ENCODE data around the gene FIGN. TPM values are rescaled to one million over a fixed set of nuclear protein-coding genes. Genes with fewer than 3 reads are reported as not detected.

Gene FIGN
- total RNA-seq, 3 donors from 2014 or later: not detected

DNA sequence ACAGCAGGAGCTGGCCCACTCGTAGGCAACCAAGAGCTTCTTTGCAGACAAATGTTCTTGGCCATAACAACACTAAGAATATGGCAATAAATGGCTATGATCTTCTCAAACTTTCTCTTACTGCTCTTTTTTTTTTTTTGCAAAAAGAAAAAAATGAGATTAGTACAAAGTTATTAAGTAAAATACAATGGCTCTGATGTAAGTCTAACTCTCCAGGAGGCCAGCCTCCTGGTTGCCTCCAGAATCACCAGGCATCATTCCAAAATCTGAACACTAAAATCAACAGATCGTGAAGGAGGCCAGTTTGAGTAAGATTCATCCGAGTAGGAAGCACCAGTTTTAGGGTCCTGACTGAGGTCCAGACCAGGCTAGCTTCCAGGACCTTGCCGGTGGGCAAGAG, 20.8 kb upstream of the FIGN start:
- H3K4me3 Mint-ChIP-seq: no peak overlapping the region
- no peaks in the 10 kb centered on the region for H3K27me3 Mint-ChIP-seq (ENCODE audit: low read depth)
- no peak for ATAC-seq

DNA sequence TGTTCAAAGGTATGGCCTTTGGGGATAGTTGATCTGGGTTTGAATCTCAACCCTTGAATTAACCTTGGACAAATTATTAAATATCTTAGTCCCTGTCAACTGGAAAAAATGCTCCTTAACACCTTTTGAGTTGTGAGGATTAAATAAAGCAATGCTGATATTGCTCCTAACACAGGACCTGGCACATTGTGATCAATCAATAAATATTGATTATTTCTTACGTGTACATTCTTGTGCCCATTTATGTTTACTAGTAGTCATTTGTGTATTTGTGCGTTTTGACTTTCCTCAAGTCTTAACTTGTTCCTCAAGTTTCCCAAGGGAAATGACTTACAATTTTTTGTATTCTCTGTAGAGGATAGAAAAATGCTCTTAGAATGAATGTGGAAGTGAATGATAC, 19.6 kb upstream of the FIGN start:
- ATAC-seq (no peak), DNase-seq (no peak)
- Mint-ChIP-seq H3K4me3 (no peak overlapping the region), H3K27me3 (ENCODE audit: low read depth) (no peaks in the 10 kb centered on the region), H3K36me3 (ENCODE audit: insufficient read depth) (no peaks in the 10 kb centered on the region), H3K4me1 (ENCODE audit: low read depth) (no peaks in the 10 kb centered on the region), H3K9me3 (peaks cover 7% of the 10 kb centered on the region)

More for the DNA sequence above, 20.8 kb upstream of the FIGN start:
- Mint-ChIP-seq H3K9me3 (peaks cover 7% of the 10 kb centered on the region), H3K36me3 (ENCODE audit: insufficient read depth) (no peaks in the 10 kb centered on the region), H3K4me1 (ENCODE audit: low read depth) (no peaks in the 10 kb centered on the region)
- DNase-seq: no peak

DNA sequence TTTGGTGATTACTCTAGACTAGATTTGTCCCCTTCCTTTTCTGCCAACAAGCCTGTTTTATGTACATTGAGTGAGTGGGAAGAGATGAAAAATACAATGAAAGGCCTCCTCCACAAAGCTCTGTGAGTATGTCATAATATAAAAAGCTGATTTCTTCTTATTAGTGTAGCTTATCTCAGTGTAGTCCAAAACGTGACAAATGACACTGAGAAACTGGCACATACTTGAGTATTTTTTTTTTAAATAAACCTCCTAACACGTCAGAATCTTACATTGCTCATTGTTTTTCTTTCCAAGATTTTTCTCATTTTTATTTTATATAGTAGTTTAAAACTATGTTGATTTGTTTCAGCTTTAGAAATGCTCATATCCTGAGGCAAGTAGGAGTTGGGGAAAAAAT, 17.9 kb upstream of the FIGN start:
- ATAC-seq (no peak), DNase-seq (no peak)
- Mint-ChIP-seq H3K36me3 (ENCODE audit: insufficient read depth) (no peaks in the 10 kb centered on the region), H3K9me3 (peaks cover 7% of the 10 kb centered on the region), H3K27me3 (ENCODE audit: low read depth) (no peaks in the 10 kb centered on the region), H3K4me3 (no peak overlapping the region), H3K4me1 (ENCODE audit: low read depth) (no peaks in the 10 kb centered on the region)

DNA sequence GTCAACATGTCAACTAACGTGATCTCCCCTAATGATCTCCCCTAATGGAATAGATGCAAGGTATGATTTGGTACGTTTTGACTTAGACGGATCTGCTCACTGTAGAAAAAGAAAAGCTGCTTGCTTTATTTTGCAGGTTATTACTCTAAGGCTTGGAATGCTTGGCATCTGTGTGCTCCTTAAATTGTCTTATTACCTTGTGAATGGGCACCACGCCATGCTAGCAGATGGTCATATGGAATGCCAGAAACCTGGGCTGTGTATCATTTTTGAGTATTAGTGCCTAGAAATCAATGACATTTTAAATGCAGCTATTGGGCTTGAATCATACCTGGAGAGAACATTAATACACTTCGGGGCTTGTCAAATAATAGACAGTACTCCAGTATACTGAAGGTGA, 16.5 kb upstream of the FIGN start:
- Mint-ChIP-seq H3K4me3 (no peak overlapping the region), H3K4me1 (ENCODE audit: low read depth) (no peaks in the 10 kb centered on the region), H3K36me3 (ENCODE audit: insufficient read depth) (no peaks in the 10 kb centered on the region), H3K27me3 (ENCODE audit: low read depth) (no peaks in the 10 kb centered on the region), H3K9me3 (peaks cover 7% of the 10 kb centered on the region)
- no peak for DNase-seq
- no peak for ATAC-seq

DNA sequence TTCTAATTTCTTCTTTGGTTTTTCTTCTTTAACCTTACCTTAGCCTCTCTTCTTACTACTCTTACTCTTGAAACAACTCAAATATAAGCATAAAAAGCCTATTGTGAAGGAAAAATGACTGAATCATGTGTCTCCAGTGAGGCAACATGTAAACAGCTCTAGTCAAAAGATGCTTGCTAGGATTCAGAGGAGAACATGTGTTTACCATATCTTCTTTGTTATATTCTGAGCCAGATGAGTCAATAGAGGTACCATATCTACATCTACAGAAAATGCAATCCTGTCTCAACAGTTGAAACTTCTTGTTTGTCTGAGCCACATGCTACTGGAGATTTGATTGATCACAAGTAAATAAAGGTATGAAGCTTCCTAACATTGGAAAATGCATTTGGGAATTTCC, 15.9 kb upstream of the FIGN start:
- H3K9me3 Mint-ChIP-seq: peaks cover 7% of the 10 kb centered on the region
- H3K4me1 Mint-ChIP-seq (ENCODE audit: low read depth): no peaks in the 10 kb centered on the region
- DNase-seq: no peak
- no peak for ATAC-seq
- H3K4me3 Mint-ChIP-seq: no peak overlapping the region
- H3K27me3 Mint-ChIP-seq (ENCODE audit: low read depth): no peaks in the 10 kb centered on the region
- H3K36me3 Mint-ChIP-seq (ENCODE audit: insufficient read depth): no peaks in the 10 kb centered on the region

DNA sequence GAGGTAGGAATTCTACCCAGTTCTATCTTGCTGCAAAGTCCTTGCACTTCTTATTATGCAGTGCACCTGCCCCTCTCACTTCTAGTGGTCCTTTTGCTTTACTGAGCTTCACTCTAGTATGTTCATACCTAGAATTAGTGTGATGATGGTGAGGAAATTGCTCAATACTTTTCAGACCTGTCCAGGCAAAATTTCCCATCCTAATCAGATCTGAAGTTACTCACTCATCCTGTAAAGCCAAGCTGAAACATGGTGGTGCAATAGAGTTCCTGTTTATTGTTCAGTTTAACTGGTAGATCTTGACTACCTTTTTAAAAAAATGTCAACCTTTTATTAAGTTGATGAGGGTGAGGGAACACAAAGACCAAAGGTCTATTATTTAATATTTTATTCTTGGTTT, 12.6 kb upstream of the FIGN start:
- Mint-ChIP-seq H3K4me3 (no peak overlapping the region), H3K4me1 (ENCODE audit: low read depth) (no peaks in the 10 kb centered on the region), H3K9me3 (peaks cover 7% of the 10 kb centered on the region), H3K36me3 (ENCODE audit: insufficient read depth) (no peaks in the 10 kb centered on the region), H3K27me3 (ENCODE audit: low read depth) (no peaks in the 10 kb centered on the region)
- DNase-seq: no peak
- ATAC-seq: no peak

DNA sequence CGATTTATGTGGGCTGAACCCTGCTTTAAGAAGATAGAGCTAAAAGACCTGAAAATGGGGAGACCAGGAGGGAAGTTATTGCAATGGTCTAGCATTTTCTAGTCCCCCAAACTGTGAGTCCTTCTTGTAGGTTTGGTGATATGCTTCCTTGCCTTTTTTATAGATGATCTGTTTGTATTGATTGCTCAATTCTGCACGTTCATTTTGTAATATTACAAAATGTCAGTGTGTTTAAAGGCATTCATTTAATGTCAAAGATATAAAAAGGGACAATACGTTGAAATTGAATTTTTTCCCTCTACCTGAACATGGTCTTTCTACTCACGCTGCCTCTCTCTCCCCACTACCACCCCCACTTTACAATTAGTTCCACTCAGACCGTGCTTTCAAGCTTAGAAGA, 5.6 kb upstream of the FIGN start:
- Mint-ChIP-seq H3K4me3 (no peak overlapping the region), H3K27me3 (ENCODE audit: low read depth) (peaks cover 6% of the 10 kb centered on the region), H3K9me3 (peaks cover 7% of the 10 kb centered on the region), H3K36me3 (ENCODE audit: insufficient read depth) (no peaks in the 10 kb centered on the region), H3K4me1 (ENCODE audit: low read depth) (no peaks in the 10 kb centered on the region)
- DNase-seq: no peak
- ATAC-seq: no peak

DNA sequence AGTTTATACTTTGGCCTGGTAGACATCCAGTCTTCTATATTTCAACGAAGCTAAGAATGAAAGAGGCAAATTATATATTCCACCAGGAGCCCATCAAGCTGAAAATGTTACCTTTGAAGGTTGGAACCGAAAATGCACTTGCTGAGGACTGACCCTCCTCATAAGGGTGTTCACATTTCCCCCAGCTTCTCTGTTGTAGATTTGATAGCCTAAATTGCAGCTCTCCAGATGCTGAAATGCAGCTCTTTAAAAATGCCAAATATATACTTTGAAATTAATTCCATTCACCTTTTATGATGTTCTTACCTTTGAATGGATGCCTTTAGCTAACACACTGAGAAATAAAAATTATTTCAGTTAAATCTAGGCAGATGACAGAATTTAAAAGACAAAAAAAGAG, 1.8 kb upstream of the FIGN start:
- Mint-ChIP-seq H3K4me3 (no peak overlapping the region), H3K9me3 (peaks cover 11% of the 10 kb centered on the region), H3K27me3 (ENCODE audit: low read depth) (peaks cover 18% of the 10 kb centered on the region), H3K4me1 (ENCODE audit: low read depth) (peaks cover 3% of the 10 kb centered on the region), H3K36me3 (ENCODE audit: insufficient read depth) (no peaks in the 10 kb centered on the region)
- ATAC-seq: no peak
- no peak for DNase-seq

DNA sequence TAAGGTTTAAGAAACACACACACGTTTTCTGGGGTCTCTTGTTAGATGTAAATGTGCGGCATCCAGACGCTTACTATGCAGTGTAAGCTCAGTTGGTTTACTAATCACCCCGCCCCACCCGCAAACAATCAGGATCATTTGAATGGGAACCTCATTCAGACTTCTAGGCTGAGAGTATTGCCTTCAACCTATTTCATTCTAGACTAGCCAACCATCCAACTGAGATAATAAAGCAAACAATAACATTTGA, 1.3 kb upstream of the FIGN start:
- Mint-ChIP-seq H3K4me3 (no peak overlapping the region), H3K4me1 (ENCODE audit: low read depth) (peaks cover 3% of the 10 kb centered on the region), H3K9me3 (peaks cover 11% of the 10 kb centered on the region), H3K36me3 (ENCODE audit: insufficient read depth) (no peaks in the 10 kb centered on the region), H3K27me3 (ENCODE audit: low read depth) (peaks cover 18% of the 10 kb centered on the region)
- ATAC-seq (no peak), DNase-seq (no peak)

DNA sequence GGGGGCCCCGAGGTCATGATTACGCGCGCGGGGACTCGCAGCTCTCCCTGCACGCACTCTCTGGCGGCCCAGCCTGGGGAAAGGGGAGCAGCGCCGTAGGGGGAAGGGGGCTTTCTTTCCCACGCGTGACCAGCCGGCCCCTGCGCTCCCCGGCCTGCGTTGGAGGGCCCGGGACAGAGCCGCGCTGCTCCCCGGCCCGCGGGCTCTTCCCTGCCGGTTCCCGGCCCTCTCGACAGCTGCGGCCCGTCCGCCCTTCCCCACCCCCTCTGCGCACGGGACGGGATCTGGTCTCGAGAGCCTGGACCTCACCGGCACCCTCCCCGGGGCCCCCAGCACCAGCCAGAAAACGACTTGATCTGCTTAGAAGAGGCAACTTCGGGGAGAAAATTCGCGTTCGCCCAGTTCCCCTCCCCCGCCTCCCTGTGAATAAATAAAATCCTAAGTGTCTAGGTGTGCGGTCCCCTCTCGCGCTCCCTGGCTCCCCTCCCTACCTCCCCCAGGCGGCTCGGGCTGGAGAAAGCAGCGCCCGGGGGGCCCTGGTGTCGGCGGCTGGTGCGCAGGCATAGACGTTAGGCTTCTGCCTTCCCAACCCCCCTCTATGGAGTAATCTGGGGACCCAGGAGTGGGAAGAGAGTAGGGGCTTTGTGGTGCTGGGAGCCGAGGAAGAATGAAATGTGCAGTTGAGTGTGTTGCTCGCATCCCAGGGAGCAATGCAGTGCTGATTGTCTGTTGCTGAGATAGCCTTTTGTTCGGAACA, 803 bp upstream of the FIGN start:
- H3K4me3 Mint-ChIP-seq: no peak overlapping the region
- DNase-seq (no peak), ATAC-seq (no peak)
- peaks cover 18% of the 10 kb centered on the region for H3K27me3 Mint-ChIP-seq (ENCODE audit: low read depth)
- peaks cover 11% of the 10 kb centered on the region for H3K9me3 Mint-ChIP-seq
- H3K4me1 Mint-ChIP-seq (ENCODE audit: low read depth): peaks cover 3% of the 10 kb centered on the region
- H3K36me3 Mint-ChIP-seq (ENCODE audit: insufficient read depth): no peaks in the 10 kb centered on the region

DNA sequence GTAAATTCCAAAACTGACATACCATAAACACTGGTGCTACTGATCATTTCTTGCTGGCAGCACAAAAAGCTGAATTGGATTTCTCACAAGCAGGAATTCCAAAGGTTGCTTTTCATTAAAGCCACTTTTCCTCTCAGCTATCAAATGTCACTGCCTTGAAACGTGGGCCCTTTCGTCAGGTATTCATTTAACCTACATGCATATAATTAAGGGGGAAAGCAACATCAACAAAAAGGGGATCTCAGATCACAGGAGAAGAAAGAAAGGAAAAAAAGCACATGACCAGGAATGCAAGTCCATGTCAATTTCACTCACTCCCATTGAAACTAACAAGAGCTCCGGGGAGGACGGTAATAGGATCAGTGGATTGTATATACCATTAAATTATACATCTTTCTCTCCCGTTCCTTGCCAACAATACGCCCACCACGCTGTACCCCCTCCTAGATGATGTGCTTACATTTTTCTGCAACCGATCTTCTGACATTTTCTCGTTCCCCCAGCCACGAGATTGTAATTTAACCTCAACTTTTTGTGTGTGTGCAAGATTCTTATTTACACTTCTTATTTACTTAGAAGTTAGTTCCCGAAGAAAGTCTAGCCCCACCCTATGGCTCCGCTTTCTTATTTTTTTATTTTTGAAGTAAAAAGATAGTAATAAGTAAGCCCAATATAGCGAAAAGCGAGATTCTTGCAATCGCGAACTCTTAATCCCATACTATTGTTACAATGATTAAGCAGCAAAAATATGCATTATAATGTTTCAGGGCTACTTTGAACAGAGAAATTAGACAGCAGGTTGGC, 725 bp downstream of the FIGN start:
- Mint-ChIP-seq H3K4me1 (ENCODE audit: low read depth) (peaks cover 3% of the 10 kb centered on the region), H3K27me3 (ENCODE audit: low read depth) (peaks cover 18% of the 10 kb centered on the region), H3K36me3 (ENCODE audit: insufficient read depth) (no peaks in the 10 kb centered on the region), H3K4me3 (no peak overlapping the region), H3K9me3 (peaks cover 11% of the 10 kb centered on the region)
- ATAC-seq: no peak
- no peak for DNase-seq

DNA sequence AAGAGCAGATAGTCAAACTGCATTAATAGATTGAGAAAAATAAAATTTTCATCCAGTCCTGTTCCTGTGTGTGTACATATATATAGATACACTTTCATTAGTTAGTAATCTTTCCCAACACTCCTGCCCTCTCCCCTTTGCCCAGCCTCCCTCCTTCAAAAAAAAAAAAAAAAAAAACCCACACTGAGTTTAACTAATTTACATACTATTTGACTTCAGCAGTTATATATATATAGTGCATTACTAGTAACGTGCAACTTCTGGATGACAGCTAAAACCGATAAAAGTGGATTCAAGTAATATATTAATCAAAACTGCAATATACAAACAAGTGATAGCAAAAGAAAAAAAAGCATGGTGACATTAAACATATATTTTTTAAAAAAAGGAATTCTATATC, 1.4 kb downstream of the FIGN start:
- DNase-seq: no peak
- Mint-ChIP-seq H3K36me3 (ENCODE audit: insufficient read depth) (no peaks in the 10 kb centered on the region), H3K9me3 (peaks cover 5% of the 10 kb centered on the region), H3K4me1 (ENCODE audit: low read depth) (peaks cover 3% of the 10 kb centered on the region), H3K27me3 (ENCODE audit: low read depth) (peaks cover 18% of the 10 kb centered on the region), H3K4me3 (no peak overlapping the region)
- no peak for ATAC-seq

DNA sequence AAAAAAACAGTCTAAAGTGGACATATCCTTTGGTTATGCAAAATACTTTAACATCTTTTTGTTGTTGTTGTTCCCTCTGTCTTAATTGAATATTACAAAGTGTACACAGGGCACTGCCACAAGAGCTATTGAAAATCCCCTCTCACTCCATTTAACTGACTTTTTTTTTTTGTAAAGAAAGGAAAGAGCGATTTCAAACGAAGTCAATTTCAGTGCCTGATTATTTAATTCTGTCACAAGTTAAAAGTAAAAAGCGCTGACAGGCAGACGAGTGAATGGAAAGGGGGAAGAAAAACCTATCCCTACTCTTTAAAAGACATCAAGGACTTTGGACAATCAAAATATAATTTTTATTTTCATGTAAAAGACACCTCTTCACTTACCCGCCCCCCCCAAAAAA, 1.9 kb downstream of the FIGN start:
- H3K27me3 Mint-ChIP-seq (ENCODE audit: low read depth): peaks cover 18% of the 10 kb centered on the region
- no peak for ATAC-seq
- H3K9me3 Mint-ChIP-seq: peaks cover 4% of the 10 kb centered on the region
- no peak for DNase-seq
- peaks cover 3% of the 10 kb centered on the region for H3K4me1 Mint-ChIP-seq (ENCODE audit: low read depth)
- no peak overlapping the region for H3K4me3 Mint-ChIP-seq
- H3K36me3 Mint-ChIP-seq (ENCODE audit: insufficient read depth): no peaks in the 10 kb centered on the region

DNA sequence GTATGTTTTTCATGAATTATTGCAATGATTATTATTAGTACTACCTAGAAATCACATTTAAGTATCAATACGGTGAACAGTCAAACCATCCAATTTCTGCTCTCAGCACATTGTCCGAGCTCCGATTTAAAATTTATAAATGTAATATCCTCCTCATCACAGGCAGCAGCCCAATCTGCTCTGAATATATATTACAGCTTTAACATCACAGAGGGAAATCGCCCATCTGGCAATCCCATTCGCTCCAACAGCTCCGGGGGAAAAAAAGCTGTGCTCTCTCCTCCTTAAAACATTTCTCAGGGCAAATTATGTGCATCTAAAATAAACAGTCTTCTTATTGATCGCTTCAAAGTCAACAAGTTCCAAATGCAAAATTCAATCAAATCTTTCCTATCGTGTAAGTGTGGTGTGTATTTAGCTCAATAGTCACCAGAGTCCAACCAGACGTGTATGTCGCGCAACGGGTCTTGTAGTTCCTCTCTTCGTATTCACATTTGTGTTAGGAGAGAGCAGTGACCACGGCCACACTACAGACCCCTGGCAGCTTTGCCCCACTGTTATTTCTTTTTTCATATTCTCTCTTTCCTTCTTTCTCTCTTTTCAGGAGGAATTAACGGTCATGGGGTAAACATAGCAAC, 2.4 kb downstream of the FIGN start:
- ATAC-seq (no peak), DNase-seq (no peak)
- Mint-ChIP-seq H3K27me3 (ENCODE audit: low read depth) (peaks cover 18% of the 10 kb centered on the region), H3K9me3 (peaks cover 4% of the 10 kb centered on the region), H3K4me1 (ENCODE audit: low read depth) (peaks cover 3% of the 10 kb centered on the region), H3K36me3 (ENCODE audit: insufficient read depth) (no peaks in the 10 kb centered on the region), H3K4me3 (no peak overlapping the region)

DNA sequence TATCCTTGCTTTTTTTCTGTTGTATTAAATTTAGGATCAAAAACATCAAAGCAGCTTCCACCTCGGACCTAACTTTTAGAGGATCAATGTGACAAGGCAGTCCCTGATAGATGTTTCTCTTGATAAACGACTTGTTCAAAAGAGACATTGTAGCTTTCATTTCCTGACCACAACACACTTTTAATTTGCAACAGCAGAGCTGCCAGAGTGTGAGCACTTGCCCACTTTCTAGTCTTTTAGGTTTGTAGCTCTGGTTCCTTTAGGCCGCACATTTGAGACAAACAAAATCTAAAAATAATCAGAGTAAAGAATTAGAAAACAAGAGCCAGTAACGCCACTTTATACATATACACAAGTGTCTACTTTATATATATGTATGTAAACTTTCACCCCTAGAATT, 3.1 kb downstream of the FIGN start:
- no peak for DNase-seq
- Mint-ChIP-seq H3K9me3 (peaks cover 4% of the 10 kb centered on the region), H3K4me1 (ENCODE audit: low read depth) (peaks cover 3% of the 10 kb centered on the region), H3K4me3 (no peak overlapping the region), H3K27me3 (ENCODE audit: low read depth) (peaks cover 18% of the 10 kb centered on the region), H3K36me3 (ENCODE audit: insufficient read depth) (no peaks in the 10 kb centered on the region)
- ATAC-seq: no peak

Data from activated T-cell treated with anti-CD3 and anti-CD28 coated beads, Interleukin-2, amount 50 U/mL, for 4 hours (primary cell).